Neural cell (in vitro differentiated cells): ENCODE measurements around the gene CRTC3. TPM values are rescaled to one million over a fixed set of nuclear protein-coding genes. Genes with fewer than 3 reads are reported as not detected.
A peak's percentile ranks its signal among the peaks of the same experiment; 100 is the strongest.

ENCODE experiments used
- H2AFZ ChIP-seq: fragments of 200-600, 300-800 bp; sonication (generic), shearing (Covaris generic); 2 replicates; pipeline ENCODE4 v1.6.0; 2014; ENCODE audit warnings: low read depth, mild to moderate bottlenecking, antibody characterized with exemption, low read length, moderate library complexity
- H3F3A ChIP-seq: fragments of 200-600 bp; shearing (Covaris generic); 2 replicates; pipeline ENCODE4 v1.6.1; 2016; ENCODE audit warnings: mild to moderate bottlenecking, moderate library complexity, mixed read lengths, antibody characterized with exemption, low read length; ENCODE audit not compliant: insufficient read depth, poor library complexity, severe bottlenecking
- H3K27ac ChIP-seq: fragments of 200-600, 300-800 bp; sonication (generic), shearing (Covaris generic); 2 replicates; pipeline ENCODE4 v1.5.1; 2014; ENCODE audit warnings: mild to moderate bottlenecking, low read length, moderate library complexity
- H3K27me3 ChIP-seq: fragments of 300-800, 200-600 bp; sonication (generic), shearing (Covaris generic); 2 replicates; pipeline ENCODE4 v1.6.0; 2014; ENCODE audit warnings: mild to moderate bottlenecking, low read depth, low read length, moderate library complexity; ENCODE audit not compliant: insufficient read depth
- H3K36me3 ChIP-seq: fragments of 300-800, 200-600 bp; sonication (generic), shearing (Covaris generic); 2 replicates; pipeline ENCODE4 v1.5.1; 2014; ENCODE audit warnings: mild to moderate bottlenecking, antibody characterized with exemption, low read length, moderate library complexity; ENCODE audit not compliant: insufficient read depth
- H3K4me2 ChIP-seq: fragments of 300-800, 200-600 bp; sonication (generic), shearing (Covaris generic); 2 replicates; pipeline ENCODE4 v1.6.0; 2014; ENCODE audit warnings: mild to moderate bottlenecking, low read length
- H3K4me3 ChIP-seq: fragments of 300-800, 200-600 bp; sonication (generic), shearing (Covaris generic); 2 replicates; pipeline ENCODE4 v1.5.1; 2014; ENCODE audit warnings: mild to moderate bottlenecking, low read length, moderate library complexity
- H3K79me2 ChIP-seq: fragments of 200-600 bp; shearing (Covaris generic); replicated peaks from 2 replicates; pipeline ENCODE4 v1.6.0; 2014; ENCODE audit warnings: mild to moderate bottlenecking, low read length, moderate library complexity; ENCODE audit not compliant: insufficient read depth
- H3K9ac ChIP-seq: fragments of 300-800, 200-600 bp; sonication (generic), shearing (Covaris generic); 2 replicates; pipeline ENCODE4 v1.6.1; 2016; ENCODE audit warnings: mild to moderate bottlenecking, low read length, mixed read lengths
- H3K9me2 ChIP-seq: fragments of 200-600 bp; shearing (Covaris generic); 2 replicates; pipeline ENCODE4 v1.6.1; 2016; ENCODE audit warnings: mild to moderate bottlenecking, low read length, mixed read lengths; ENCODE audit not compliant: insufficient read depth
- H3K9me3 ChIP-seq: fragments of 200-600, 300-800 bp; sonication (generic), shearing (Covaris generic); 2 replicates; pipeline ENCODE4 v1.6.1; 2016; ENCODE audit warnings: mild to moderate bottlenecking, mixed run types, low read length, moderate library complexity, mixed read lengths
- H4K20me1 ChIP-seq: fragments of 200-600 bp; shearing (Covaris generic); 2 replicates; pipeline ENCODE4 v1.6.1; 2016; ENCODE audit warnings: mild to moderate bottlenecking, mixed run types; ENCODE audit not compliant: insufficient read depth
- EZH2 ChIP-seq: fragments of 200-600, 300-800 bp; shearing (Covaris generic), sonication (generic); IDR thresholded peaks from 2 replicates; pipeline ENCODE4 v1.6.1; 2014; ENCODE audit warnings: antibody characterized with exemption, low read length, borderline replicate concordance, mild to moderate bottlenecking; ENCODE audit not compliant: insufficient read depth, poor library complexity, severe bottlenecking
- MXI1 ChIP-seq: fragments of 450-650 bp; conservative IDR thresholded peaks from 2 replicates; pipeline ENCODE4 v1.6.1; 2014; ENCODE audit warnings: antibody characterized with exemption, mild to moderate bottlenecking; ENCODE audit not compliant: poor library complexity, severe bottlenecking
- POLR2AphosphoS5 ChIP-seq: IDR thresholded peaks from 2 replicates; pipeline ENCODE4 v1.6.1; 2012
- RAD21 ChIP-seq: fragments of 450-650 bp; conservative IDR thresholded peaks from 2 replicates; pipeline ENCODE4 v1.6.1; 2014; ENCODE audit warnings: antibody characterized with exemption, mild to moderate bottlenecking, moderate library complexity
- SMC3 ChIP-seq: fragments of 450-650 bp; conservative IDR thresholded peaks from 2 replicates; pipeline ENCODE4 v1.6.1; 2014; ENCODE audit warnings: antibody characterized with exemption, mild to moderate bottlenecking, moderate library complexity; ENCODE audit not compliant: poor library complexity
- polyA plus RNA-seq: library from polyadenylated mRNA; depleted of rRNA; stranded (reverse); fragments of >200 nt; gene quantifications from 2 replicates; pipeline ENCODE4 v1.2.3, GENCODE V29; 2014
- TF ChIP-seq, protein P1 (sequence below): fragments of 450-650 bp; IDR thresholded peaks from 2 replicates; pipeline ENCODE4 v1.5.1; 2014; ENCODE audit warnings: antibody characterized with exemption, mild to moderate bottlenecking, moderate library complexity; ENCODE audit not compliant: poor library complexity, severe bottlenecking
- TF ChIP-seq, protein P2 (sequence below): IDR thresholded peaks from 2 replicates; pipeline ENCODE4 v1.6.1; 2012; ENCODE audit warnings: borderline replicate concordance

CRTC3 gene
- polyA plus RNA-seq, 1 donor from 2014 or later: 5.5 TPM

DNA sequence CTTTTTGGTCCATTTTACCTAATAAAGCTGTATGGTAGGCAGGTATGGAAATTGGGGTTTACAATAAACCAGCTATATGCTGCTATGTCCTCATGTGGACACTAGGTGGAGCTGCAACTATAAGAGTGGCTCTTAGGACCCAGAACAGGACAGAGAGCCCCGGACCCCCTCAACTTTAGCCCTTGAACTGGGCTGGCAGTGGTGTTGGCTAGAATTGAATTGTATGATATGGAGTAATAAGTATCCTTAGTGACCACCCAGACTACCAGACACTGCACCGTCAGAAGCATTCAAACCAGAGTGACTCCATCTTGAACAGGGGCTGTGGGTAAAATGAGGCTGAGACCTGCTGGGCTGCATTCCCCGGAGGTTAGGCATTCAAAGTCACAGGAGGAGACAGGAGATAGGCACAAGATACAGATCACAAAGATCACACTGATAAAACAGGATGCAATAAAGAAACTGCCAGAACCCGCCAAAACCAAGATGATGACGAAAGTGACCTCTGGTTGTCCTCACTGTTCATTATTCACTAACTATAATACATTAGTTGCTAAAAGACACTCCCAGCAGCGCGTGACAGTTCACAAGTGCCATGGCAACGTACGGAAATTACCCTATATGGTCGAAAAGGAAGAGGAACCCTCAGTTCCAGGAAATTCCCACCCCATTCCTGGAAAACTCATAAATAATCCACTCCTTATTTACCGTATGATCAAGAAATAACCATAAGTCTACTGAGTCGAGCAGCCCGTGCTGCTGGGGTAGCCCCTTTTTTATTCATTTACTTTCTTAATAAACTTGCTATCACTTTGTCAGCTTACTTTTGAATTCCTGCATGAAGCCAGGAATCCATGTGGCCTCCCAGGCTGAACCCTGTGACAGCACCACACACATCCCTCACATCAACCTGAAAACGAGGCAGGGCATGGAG lies 118.7 kb downstream of the CRTC3 start:
- TF ChIP-seq SMC3 (peak; percentile 96), POLR2AphosphoS5 (no peak), RAD21 (peak; percentile 93), EZH2 (no peak), MXI1 (no peak)
- TF ChIP-seq, protein P1, sequence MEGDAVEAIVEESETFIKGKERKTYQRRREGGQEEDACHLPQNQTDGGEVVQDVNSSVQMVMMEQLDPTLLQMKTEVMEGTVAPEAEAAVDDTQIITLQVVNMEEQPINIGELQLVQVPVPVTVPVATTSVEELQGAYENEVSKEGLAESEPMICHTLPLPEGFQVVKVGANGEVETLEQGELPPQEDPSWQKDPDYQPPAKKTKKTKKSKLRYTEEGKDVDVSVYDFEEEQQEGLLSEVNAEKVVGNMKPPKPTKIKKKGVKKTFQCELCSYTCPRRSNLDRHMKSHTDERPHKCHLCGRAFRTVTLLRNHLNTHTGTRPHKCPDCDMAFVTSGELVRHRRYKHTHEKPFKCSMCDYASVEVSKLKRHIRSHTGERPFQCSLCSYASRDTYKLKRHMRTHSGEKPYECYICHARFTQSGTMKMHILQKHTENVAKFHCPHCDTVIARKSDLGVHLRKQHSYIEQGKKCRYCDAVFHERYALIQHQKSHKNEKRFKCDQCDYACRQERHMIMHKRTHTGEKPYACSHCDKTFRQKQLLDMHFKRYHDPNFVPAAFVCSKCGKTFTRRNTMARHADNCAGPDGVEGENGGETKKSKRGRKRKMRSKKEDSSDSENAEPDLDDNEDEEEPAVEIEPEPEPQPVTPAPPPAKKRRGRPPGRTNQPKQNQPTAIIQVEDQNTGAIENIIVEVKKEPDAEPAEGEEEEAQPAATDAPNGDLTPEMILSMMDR: peak; percentile 95
- no peak overlapping the region for H3K4me2 ChIP-seq
- H4K20me1 ChIP-seq: no peaks in the 10 kb centered on the region
- H3K4me3 ChIP-seq: no peak overlapping the region
- H3K9ac ChIP-seq: no peak overlapping the region
- H2AFZ ChIP-seq: no peak overlapping the region
- no peaks in the 10 kb centered on the region for H3K9me2 ChIP-seq
- no peaks in the 10 kb centered on the region for H3K79me2 ChIP-seq
- H3K9me3 ChIP-seq: no peaks in the 10 kb centered on the region
- H3F3A ChIP-seq: no peaks in the 10 kb centered on the region
- H3K36me3 ChIP-seq: no peaks in the 10 kb centered on the region
- H3K27me3 ChIP-seq: no peaks in the 10 kb centered on the region
- H3K27ac ChIP-seq: no peak overlapping the region

DNA sequence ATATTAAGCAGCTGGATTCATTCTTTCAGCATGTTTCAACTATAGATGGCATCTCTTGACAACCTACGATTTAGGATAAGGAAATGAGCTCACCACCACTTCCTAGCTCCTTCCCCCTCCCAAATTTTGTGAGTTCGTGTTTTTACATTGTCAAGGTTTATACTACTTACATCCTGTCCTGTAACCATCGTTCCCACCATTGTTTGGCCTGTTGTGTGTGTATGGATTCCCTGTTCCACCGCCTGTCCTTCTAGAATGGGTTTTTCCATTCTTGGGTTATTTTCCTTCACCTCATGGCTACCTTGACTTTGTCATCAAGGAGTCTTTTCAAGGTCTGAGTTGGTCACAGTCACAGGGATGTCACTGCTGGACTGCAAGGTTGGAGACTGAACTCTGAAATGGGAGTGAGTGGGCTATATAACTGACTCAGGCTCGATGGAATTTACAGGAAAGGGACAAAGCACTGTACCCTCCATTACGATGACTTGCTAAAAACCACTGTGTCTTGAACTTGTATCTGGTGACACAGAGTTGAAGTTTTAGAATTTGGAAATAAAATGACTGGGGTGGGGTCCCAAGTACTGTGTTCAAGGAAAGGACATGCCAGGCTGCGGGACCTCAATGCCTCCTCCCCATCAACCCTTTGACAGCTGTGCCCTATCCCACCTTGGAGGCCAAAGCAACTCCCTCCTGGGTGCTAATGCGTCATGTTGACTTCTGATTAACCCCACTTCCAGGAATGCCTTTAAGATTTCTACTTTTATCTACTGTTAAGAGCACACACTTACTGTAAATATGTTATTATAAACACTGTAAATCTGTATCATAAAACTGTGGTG lies 120.6 kb downstream of the CRTC3 start:
- TF ChIP-seq POLR2AphosphoS5 (no peak), MXI1 (no peak), SMC3 (no peak)
- TF ChIP-seq, protein P2, sequence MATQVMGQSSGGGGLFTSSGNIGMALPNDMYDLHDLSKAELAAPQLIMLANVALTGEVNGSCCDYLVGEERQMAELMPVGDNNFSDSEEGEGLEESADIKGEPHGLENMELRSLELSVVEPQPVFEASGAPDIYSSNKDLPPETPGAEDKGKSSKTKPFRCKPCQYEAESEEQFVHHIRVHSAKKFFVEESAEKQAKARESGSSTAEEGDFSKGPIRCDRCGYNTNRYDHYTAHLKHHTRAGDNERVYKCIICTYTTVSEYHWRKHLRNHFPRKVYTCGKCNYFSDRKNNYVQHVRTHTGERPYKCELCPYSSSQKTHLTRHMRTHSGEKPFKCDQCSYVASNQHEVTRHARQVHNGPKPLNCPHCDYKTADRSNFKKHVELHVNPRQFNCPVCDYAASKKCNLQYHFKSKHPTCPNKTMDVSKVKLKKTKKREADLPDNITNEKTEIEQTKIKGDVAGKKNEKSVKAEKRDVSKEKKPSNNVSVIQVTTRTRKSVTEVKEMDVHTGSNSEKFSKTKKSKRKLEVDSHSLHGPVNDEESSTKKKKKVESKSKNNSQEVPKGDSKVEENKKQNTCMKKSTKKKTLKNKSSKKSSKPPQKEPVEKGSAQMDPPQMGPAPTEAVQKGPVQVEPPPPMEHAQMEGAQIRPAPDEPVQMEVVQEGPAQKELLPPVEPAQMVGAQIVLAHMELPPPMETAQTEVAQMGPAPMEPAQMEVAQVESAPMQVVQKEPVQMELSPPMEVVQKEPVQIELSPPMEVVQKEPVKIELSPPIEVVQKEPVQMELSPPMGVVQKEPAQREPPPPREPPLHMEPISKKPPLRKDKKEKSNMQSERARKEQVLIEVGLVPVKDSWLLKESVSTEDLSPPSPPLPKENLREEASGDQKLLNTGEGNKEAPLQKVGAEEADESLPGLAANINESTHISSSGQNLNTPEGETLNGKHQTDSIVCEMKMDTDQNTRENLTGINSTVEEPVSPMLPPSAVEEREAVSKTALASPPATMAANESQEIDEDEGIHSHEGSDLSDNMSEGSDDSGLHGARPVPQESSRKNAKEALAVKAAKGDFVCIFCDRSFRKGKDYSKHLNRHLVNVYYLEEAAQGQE: no peak
- TF ChIP-seq, protein P1: no peak

More for the DNA sequence above, 120.6 kb downstream of the CRTC3 start:
- no peaks in the 10 kb centered on the region for H3K79me2 ChIP-seq
- no peaks in the 10 kb centered on the region for H3K36me3 ChIP-seq
- no peaks in the 10 kb centered on the region for H3K9me3 ChIP-seq
- no peak overlapping the region for H3K9ac ChIP-seq
- no peak overlapping the region for H3K4me3 ChIP-seq
- no peak overlapping the region for H3K27ac ChIP-seq
- H2AFZ ChIP-seq: no peak overlapping the region
- H4K20me1 ChIP-seq: no peaks in the 10 kb centered on the region
- H3K9me2 ChIP-seq: no peaks in the 10 kb centered on the region
- H3K4me2 ChIP-seq: no peak overlapping the region
- H3K27me3 ChIP-seq: no peaks in the 10 kb centered on the region
- no peaks in the 10 kb centered on the region for H3F3A ChIP-seq
